Neural cell (in vitro differentiated cells): ENCODE results near the gene RAP1GAP2.
"Not testable (repeated sequence)": the region's sequence is repeated elsewhere in the genome, so short reads cannot be mapped to it uniquely, and the experiment has no call there.

Experiments used
- CTCF ChIP-seq: fragments of 450-650 bp; IDR thresholded peaks from 2 replicates; pipeline ENCODE4 v1.5.1; 2014; ENCODE audit warnings: antibody characterized with exemption, mild to moderate bottlenecking, moderate library complexity; ENCODE audit not compliant: poor library complexity, severe bottlenecking
- EP300 ChIP-seq: fragments of 450-650 bp; conservative IDR thresholded peaks from 2 replicates; pipeline ENCODE4 v1.6.1; 2014; ENCODE audit warnings: antibody characterized with exemption, mild to moderate bottlenecking, moderate library complexity; ENCODE audit not compliant: poor library complexity, severe bottlenecking
- EZH2 ChIP-seq: fragments of 200-600, 300-800 bp; shearing (Covaris generic), sonication (generic); IDR thresholded peaks from 2 replicates; pipeline ENCODE4 v1.6.1; 2014; ENCODE audit warnings: antibody characterized with exemption, low read length, borderline replicate concordance, mild to moderate bottlenecking; ENCODE audit not compliant: insufficient read depth, poor library complexity, severe bottlenecking
- POLR2AphosphoS5 ChIP-seq: IDR thresholded peaks from 2 replicates; pipeline ENCODE4 v1.6.1; 2012
- RAD21 ChIP-seq: fragments of 450-650 bp; conservative IDR thresholded peaks from 2 replicates; pipeline ENCODE4 v1.6.1; 2014; ENCODE audit warnings: antibody characterized with exemption, mild to moderate bottlenecking, moderate library complexity
- SMC3 ChIP-seq: fragments of 450-650 bp; conservative IDR thresholded peaks from 2 replicates; pipeline ENCODE4 v1.6.1; 2014; ENCODE audit warnings: antibody characterized with exemption, mild to moderate bottlenecking, moderate library complexity; ENCODE audit not compliant: poor library complexity
- TAF1 ChIP-seq: IDR thresholded peaks from 2 replicates; pipeline ENCODE4 v1.6.1; 2012; ENCODE audit warnings: low read depth
- TF ChIP-seq, protein P1 (sequence below): IDR thresholded peaks from 2 replicates; pipeline ENCODE4 v1.6.1; 2012; ENCODE audit warnings: borderline replicate concordance

DNA sequence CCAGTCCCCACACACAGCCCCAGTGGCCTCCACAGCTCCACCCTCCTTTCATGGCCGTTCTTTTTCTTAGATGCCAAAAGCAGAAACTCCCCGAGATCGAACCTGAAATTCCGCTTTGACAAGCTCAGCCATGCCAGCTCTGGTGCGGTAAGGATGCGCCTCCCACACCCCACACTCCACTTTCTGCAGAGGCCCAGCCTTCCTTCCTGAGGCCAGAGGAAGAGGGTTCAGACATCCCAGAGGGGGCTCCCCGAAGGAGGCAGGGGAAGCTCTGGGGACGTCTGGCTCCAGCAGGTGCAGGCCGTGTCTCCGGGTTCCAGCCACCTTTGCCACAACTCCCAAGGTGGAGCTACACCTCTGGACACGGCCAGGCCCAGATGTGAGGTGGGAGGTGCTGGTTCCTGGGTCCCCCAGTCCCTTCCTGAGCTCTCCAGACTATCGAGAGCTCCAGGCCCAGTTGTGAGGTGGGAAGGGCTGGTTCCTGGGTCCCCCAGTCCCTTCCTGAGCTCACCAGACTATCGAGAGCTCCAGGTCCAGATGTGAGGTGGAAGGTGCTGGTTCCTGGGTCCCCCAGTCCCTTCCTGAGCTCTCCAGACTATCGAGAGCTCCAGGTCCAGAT lies 234.7 kb downstream of the RAP1GAP2 start:
- TF ChIP-seq TAF1, CTCF, POLR2AphosphoS5, EP300, EZH2, RAD21, SMC3: not testable (repeated sequence)
- TF ChIP-seq, protein P1, sequence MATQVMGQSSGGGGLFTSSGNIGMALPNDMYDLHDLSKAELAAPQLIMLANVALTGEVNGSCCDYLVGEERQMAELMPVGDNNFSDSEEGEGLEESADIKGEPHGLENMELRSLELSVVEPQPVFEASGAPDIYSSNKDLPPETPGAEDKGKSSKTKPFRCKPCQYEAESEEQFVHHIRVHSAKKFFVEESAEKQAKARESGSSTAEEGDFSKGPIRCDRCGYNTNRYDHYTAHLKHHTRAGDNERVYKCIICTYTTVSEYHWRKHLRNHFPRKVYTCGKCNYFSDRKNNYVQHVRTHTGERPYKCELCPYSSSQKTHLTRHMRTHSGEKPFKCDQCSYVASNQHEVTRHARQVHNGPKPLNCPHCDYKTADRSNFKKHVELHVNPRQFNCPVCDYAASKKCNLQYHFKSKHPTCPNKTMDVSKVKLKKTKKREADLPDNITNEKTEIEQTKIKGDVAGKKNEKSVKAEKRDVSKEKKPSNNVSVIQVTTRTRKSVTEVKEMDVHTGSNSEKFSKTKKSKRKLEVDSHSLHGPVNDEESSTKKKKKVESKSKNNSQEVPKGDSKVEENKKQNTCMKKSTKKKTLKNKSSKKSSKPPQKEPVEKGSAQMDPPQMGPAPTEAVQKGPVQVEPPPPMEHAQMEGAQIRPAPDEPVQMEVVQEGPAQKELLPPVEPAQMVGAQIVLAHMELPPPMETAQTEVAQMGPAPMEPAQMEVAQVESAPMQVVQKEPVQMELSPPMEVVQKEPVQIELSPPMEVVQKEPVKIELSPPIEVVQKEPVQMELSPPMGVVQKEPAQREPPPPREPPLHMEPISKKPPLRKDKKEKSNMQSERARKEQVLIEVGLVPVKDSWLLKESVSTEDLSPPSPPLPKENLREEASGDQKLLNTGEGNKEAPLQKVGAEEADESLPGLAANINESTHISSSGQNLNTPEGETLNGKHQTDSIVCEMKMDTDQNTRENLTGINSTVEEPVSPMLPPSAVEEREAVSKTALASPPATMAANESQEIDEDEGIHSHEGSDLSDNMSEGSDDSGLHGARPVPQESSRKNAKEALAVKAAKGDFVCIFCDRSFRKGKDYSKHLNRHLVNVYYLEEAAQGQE, result not testable (repeated sequence)
